ENCODE measurements around the gene PHOSPHO2. TPM values are rescaled to one million over a fixed set of nuclear protein-coding genes. Genes with fewer than 3 reads are reported as not detected.

Gene PHOSPHO2
- total and polyA plus RNA-seq, 2 donors (not counting 3 experiments of a cell fraction or from before 2014, with no cell fraction given), result 0.69 to 2.7 TPM

DNA sequence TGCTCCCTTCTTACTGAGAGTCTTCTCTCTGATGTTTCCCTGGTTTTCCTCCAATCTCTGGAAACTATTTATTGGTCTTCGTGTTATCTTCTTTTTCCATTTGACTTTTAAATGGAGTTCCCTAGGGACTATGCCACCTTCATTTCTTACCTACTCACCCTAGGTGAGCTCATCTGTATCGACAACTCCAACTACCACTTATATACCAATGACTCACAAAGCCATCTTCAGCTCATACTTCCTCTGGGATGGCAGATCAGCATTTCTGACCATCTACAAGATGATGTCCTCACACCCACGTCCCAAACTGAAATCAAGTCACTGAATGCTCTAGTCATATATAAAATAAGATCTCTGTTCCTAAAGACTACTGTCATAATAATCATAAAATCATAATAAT, 40.6 kb upstream of the PHOSPHO2 start:
- TF ChIP-seq GATA2 (IDR thresholded peaks at IDR 0.05; ENCODE audit: insufficient read depth, insufficient read length, low read depth, low read length) (no peak), POLR2AphosphoS5 (IDR thresholded peaks at IDR 0.05; ENCODE audit: insufficient read depth, low read depth, low read length) (no peak), JUN (IDR thresholded peaks at IDR 0.05; ENCODE audit: borderline replicate concordance, insufficient read depth, insufficient read length, low read depth) (no peak), MYC (IDR thresholded peaks at IDR 0.05; ENCODE audit: low read depth, low read length) (no peak), POLR2A (IDR thresholded peaks at IDR 0.05; ENCODE audit: low read depth, low read length) (no peak)
- TF ChIP-seq, protein P1, sequence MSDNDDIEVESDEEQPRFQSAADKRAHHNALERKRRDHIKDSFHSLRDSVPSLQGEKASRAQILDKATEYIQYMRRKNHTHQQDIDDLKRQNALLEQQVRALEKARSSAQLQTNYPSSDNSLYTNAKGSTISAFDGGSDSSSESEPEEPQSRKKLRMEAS (IDR thresholded peaks at IDR 0.05; ENCODE audit: insufficient read depth, insufficient read length), result no peak
- no peaks in the 10 kb centered on the region for H3K9me1 ChIP-seq (replicated peaks; ENCODE audit: control insufficient read depth, extremely low read depth, insufficient read depth, low read length)
- H4K20me1 ChIP-seq (replicated peaks; ENCODE audit: control insufficient read depth, extremely low read depth, insufficient read depth, low read length), result no peaks in the 10 kb centered on the region
- no peaks in the 10 kb centered on the region for H3K36me3 ChIP-seq (ENCODE audit: control insufficient read depth in 2 of 2, extremely low read depth in 1 of 2, insufficient read depth in 2 of 2, low read length in 2 of 2)
- no peak overlapping the region for H3K4me3 ChIP-seq (replicated peaks in 1 of 3; ENCODE audit: insufficient read depth in 1 of 3, low read depth in 1 of 3, low read length in 3 of 3)
- no peaks in the 10 kb centered on the region for H3K4me1 ChIP-seq (ENCODE audit: control insufficient read depth, extremely low read depth, insufficient read depth, low read length)
- ChIA-PET CTCF (no interaction called here), POLR2A (no interaction called here)
- peaks cover 3 to 10% of the 10 kb centered on the region in 2 experiments for H3K27me3 ChIP-seq (ENCODE audit: control insufficient read depth in 2 of 2, insufficient read depth in 2 of 2, low read length in 2 of 2)
- FAIRE-seq (no peak), DNase-seq (ENCODE audit: low read depth, low spot score) (no peak)
- intact Hi-C loops (cut with micrococcal nuclease) (no loop called here), dilution Hi-C loops (cut with MboI; ENCODE audit: extremely low pct_ligation_motif_present, low sequenced_read_pairs) (no loop called here)
- no peak overlapping the region for H2AFZ ChIP-seq (ENCODE audit: low read depth, low read length)
- no peak overlapping the region for H3K4me2 ChIP-seq (ENCODE audit: insufficient read depth, low read length)
- H3K79me2 ChIP-seq (ENCODE audit: control insufficient read depth, insufficient read depth, low read length), result no peaks in the 10 kb centered on the region
- H3K9ac ChIP-seq (replicated peaks; ENCODE audit: extremely low read depth, insufficient read depth, low read length), result no peak overlapping the region
- H3K9me3 ChIP-seq (replicated peaks; ENCODE audit: control insufficient read depth, insufficient read depth, low read length), result no peaks in the 10 kb centered on the region
- BruUV-seq (replicated peaks), result no TSS peak
- H3K27ac ChIP-seq (ENCODE audit: insufficient read depth, low read depth, low read length), result no peak overlapping the region

DNA sequence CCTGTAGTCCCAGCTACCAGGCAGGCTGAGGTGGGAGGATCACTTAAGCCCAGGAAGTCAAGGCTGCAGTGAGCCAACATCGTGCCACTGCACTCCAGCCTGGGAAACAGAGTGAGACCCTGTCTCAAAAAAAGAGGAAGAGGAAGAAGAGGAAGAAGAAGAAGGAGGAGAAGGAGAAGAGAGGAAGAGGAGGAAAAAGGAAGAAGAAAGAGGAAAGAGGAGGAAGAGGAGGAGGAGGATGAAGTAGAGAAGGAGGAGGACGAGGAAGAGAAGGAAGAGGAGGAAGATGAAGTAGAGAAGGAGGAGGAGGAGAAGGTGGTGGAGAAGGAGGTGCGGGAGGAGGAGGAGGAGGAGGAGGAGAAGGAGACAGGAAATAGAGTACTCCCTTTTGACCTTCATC, 38.1 kb upstream of the PHOSPHO2 start:
- Histone ChIP-seq H2AFZ (ENCODE audit: low read depth, low read length) (no peak overlapping the region), H3K9ac (replicated peaks; ENCODE audit: extremely low read depth, insufficient read depth, low read length) (no peak overlapping the region), H3K4me3 (replicated peaks in 1 of 3; ENCODE audit: insufficient read depth in 1 of 3, low read depth in 1 of 3, low read length in 3 of 3) (no peak overlapping the region), H3K4me1 (ENCODE audit: control insufficient read depth, extremely low read depth, insufficient read depth, low read length) (no peaks in the 10 kb centered on the region), H3K9me1 (replicated peaks; ENCODE audit: control insufficient read depth, extremely low read depth, insufficient read depth, low read length) (no peaks in the 10 kb centered on the region), H4K20me1 (replicated peaks; ENCODE audit: control insufficient read depth, extremely low read depth, insufficient read depth, low read length) (no peaks in the 10 kb centered on the region), H3K79me2 (ENCODE audit: control insufficient read depth, insufficient read depth, low read length) (no peaks in the 10 kb centered on the region), H3K27ac (ENCODE audit: insufficient read depth, low read depth, low read length) (no peak overlapping the region), H3K27me3 (ENCODE audit: control insufficient read depth in 2 of 2, insufficient read depth in 2 of 2, low read length in 2 of 2) (peaks cover 6 to 10% of the 10 kb centered on the region in 2 experiments), H3K36me3 (ENCODE audit: control insufficient read depth in 2 of 2, extremely low read depth in 1 of 2, insufficient read depth in 2 of 2, low read length in 2 of 2) (no peaks in the 10 kb centered on the region), H3K9me3 (replicated peaks; ENCODE audit: control insufficient read depth, insufficient read depth, low read length) (no peaks in the 10 kb centered on the region), H3K4me2 (ENCODE audit: insufficient read depth, low read length) (no peak overlapping the region)
- no TSS peak for BruUV-seq (replicated peaks)
- intact Hi-C loops (cut with micrococcal nuclease) (no loop called here), dilution Hi-C loops (cut with MboI; ENCODE audit: extremely low pct_ligation_motif_present, low sequenced_read_pairs) (no loop called here)
- DNase-seq (ENCODE audit: low read depth, low spot score), result no peak
- ChIA-PET CTCF (interaction anchor here (1.3 kb wide), 1 partner anchor 12 kb away, joined by 5 read pairs; no protein-coding TSS in a partner anchor), POLR2A (no interaction called here)
- TF ChIP-seq EZH2 (IDR thresholded peaks at IDR 0.05; ENCODE audit: borderline replicate concordance, low read depth, low read length, severe bottlenecking), result no peak
- no peak for TF ChIP-seq JUN (IDR thresholded peaks at IDR 0.05; ENCODE audit: borderline replicate concordance, insufficient read depth, insufficient read length, low read depth)
- no peak for TF ChIP-seq GATA2 (IDR thresholded peaks at IDR 0.05; ENCODE audit: insufficient read depth, insufficient read length, low read depth, low read length)
- TF ChIP-seq, protein P1 (IDR thresholded peaks at IDR 0.05; ENCODE audit: insufficient read depth, insufficient read length), result no peak
- TF ChIP-seq POLR2AphosphoS5 (IDR thresholded peaks at IDR 0.05; ENCODE audit: insufficient read depth, low read depth, low read length), result no peak
- TF ChIP-seq POLR2A (IDR thresholded peaks at IDR 0.05; ENCODE audit: low read depth, low read length), result no peak
- no peak for TF ChIP-seq FOS (IDR thresholded peaks at IDR 0.05; ENCODE audit: borderline replicate concordance, insufficient read depth, low read length)
- TF ChIP-seq, protein P2, sequence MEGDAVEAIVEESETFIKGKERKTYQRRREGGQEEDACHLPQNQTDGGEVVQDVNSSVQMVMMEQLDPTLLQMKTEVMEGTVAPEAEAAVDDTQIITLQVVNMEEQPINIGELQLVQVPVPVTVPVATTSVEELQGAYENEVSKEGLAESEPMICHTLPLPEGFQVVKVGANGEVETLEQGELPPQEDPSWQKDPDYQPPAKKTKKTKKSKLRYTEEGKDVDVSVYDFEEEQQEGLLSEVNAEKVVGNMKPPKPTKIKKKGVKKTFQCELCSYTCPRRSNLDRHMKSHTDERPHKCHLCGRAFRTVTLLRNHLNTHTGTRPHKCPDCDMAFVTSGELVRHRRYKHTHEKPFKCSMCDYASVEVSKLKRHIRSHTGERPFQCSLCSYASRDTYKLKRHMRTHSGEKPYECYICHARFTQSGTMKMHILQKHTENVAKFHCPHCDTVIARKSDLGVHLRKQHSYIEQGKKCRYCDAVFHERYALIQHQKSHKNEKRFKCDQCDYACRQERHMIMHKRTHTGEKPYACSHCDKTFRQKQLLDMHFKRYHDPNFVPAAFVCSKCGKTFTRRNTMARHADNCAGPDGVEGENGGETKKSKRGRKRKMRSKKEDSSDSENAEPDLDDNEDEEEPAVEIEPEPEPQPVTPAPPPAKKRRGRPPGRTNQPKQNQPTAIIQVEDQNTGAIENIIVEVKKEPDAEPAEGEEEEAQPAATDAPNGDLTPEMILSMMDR (IDR thresholded peaks at IDR 0.05; ENCODE audit: extremely low read depth in 1 of 2, insufficient read depth in 1 of 2, low read depth in 1 of 2, low read length in 2 of 2), result no peak
- no peak for FAIRE-seq
